Measurements from ENCODE around the gene PMCH.
A peak's percentile ranks its signal among the peaks of the same experiment; 100 is the strongest.
"Not testable (repeated sequence)": the region's sequence is repeated elsewhere in the genome, so short reads cannot be mapped to it uniquely, and the experiment has no call there.

Gene PMCH

DNA sequence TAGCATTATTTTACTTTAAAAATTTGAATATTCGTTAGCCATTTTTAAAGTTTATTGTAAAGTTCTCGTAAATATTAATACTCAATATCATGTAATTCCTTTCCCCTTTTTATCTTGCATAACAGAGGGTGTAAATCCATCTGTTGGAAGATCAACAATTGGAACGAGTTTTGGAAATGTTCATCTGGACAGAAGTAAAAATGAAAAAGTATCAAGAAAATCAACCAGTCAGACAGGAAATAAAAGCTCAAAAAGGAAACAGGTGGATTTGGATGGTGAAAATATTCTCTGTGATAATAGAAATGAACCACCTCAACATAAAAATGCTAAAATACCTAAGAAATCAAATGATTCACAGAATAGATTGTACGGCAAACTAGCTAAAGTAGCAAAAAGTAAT is 1.8 kb downstream of the PMCH start:
- Histone ChIP-seq H3K4me3 (ENCODE audit: low read depth, low read length) (no peak overlapping the region), H3K27ac (ENCODE audit: low read depth, low read length) (no peak overlapping the region), H3K27me3 (ENCODE audit: insufficient read depth, low read length) (no peaks in the 10 kb centered on the region), H3K4me1 (ENCODE audit: control insufficient read depth, insufficient read depth, low read length, unreplicated experiment) (peaks cover 9% of the 10 kb centered on the region), H3K36me3 (ENCODE audit: insufficient read depth, low read length) (no peaks in the 10 kb centered on the region), H2AFZ (ENCODE audit: low read length, unreplicated experiment) (no peak overlapping the region), H3K79me2 (ENCODE audit: control insufficient read depth, insufficient read depth, low read length, unreplicated experiment) (no peaks in the 10 kb centered on the region)

DNA sequence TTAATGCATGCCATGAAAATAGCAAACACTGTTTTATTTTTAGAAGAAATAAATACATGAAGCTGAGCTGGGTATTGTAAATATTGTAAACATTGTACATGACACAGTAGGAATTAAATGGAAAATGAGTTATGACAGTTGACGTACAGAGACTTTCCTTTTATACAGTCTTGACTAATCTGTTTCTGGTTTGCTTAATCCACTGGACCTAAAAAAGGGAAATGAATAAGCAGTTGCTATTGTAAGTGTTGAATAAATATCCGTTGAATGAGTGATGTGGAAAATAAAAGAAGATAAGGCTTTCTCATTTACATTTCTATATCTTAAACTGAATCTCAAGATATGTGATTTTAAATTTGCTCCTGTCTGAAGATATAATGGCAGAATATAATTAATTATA is 15.0 kb downstream of the PMCH start:
- Histone ChIP-seq H2AFZ (ENCODE audit: low read length, unreplicated experiment) (no peak overlapping the region), H3K27ac (ENCODE audit: low read depth, low read length) (no peak overlapping the region), H3K4me3 (ENCODE audit: low read depth, low read length) (no peak overlapping the region), H3K4me1 (ENCODE audit: control insufficient read depth, insufficient read depth, low read length, unreplicated experiment) (no peaks in the 10 kb centered on the region), H3K36me3 (ENCODE audit: insufficient read depth, low read length) (no peaks in the 10 kb centered on the region), H3K27me3 (ENCODE audit: insufficient read depth, low read length) (no peaks in the 10 kb centered on the region), H3K79me2 (ENCODE audit: control insufficient read depth, insufficient read depth, low read length, unreplicated experiment) (no peaks in the 10 kb centered on the region)

- H3K27me3 ChIP-seq (ENCODE audit: insufficient read depth, low read length): no peaks in the 10 kb centered on the region
- H3K27ac ChIP-seq (ENCODE audit: low read depth, low read length): no peak overlapping the region
- no peaks in the 10 kb centered on the region for H3K36me3 ChIP-seq (ENCODE audit: insufficient read depth, low read length)
- H3K79me2 ChIP-seq (ENCODE audit: control insufficient read depth, insufficient read depth, low read length, unreplicated experiment): no peaks in the 10 kb centered on the region
- H2AFZ ChIP-seq (ENCODE audit: low read length, unreplicated experiment): no peak overlapping the region
- H3K4me1 ChIP-seq (ENCODE audit: control insufficient read depth, insufficient read depth, low read length, unreplicated experiment): peaks cover 12% of the 10 kb centered on the region
- H3K4me3 ChIP-seq (ENCODE audit: low read depth, low read length): no peak overlapping the region
Observed at GRCh38 chr12:102174761-102175160, 22.9 kb downstream of the PMCH start.

DNA sequence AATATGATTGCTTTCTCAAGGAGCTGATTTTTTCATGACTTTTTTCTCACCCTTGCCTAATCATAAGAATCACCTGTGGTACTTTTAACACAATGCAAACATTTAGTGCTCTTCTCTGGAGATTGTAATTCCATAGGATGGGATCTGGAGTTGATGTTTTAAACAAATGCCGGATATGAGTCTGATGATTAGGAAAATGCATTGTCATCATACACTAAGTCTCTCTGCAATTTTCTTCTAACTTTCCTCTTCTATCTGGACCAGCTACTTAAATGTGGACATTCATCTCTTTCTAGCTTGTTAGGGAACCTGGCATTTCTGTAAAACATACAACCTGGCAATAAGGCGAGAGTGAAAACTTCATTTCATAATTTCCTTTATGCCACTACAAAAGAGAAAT is 23.5 kb downstream of the PMCH start:
- H2AFZ ChIP-seq (ENCODE audit: low read length, unreplicated experiment): no peak overlapping the region
- H3K4me3 ChIP-seq (ENCODE audit: low read depth, low read length): no peak overlapping the region
- H3K36me3 ChIP-seq (ENCODE audit: insufficient read depth, low read length): no peaks in the 10 kb centered on the region
- H3K27me3 ChIP-seq (ENCODE audit: insufficient read depth, low read length): no peaks in the 10 kb centered on the region
- H3K27ac ChIP-seq (ENCODE audit: low read depth, low read length): no peak overlapping the region
- H3K79me2 ChIP-seq (ENCODE audit: control insufficient read depth, insufficient read depth, low read length, unreplicated experiment): no peaks in the 10 kb centered on the region
- peaks cover 12% of the 10 kb centered on the region for H3K4me1 ChIP-seq (ENCODE audit: control insufficient read depth, insufficient read depth, low read length, unreplicated experiment)

GRCh38 chr12:102172436-102172835 is 25.2 kb downstream of the PMCH start:
- Histone ChIP-seq H3K4me1 (ENCODE audit: control insufficient read depth, insufficient read depth, low read length, unreplicated experiment) (peaks cover 20% of the 10 kb centered on the region), H3K4me3 (ENCODE audit: low read depth, low read length) (no peak overlapping the region), H2AFZ (ENCODE audit: low read length, unreplicated experiment) (peak overlapping the region; percentile 2), H3K27me3 (ENCODE audit: insufficient read depth, low read length) (no peaks in the 10 kb centered on the region), H3K79me2 (ENCODE audit: control insufficient read depth, insufficient read depth, low read length, unreplicated experiment) (no peaks in the 10 kb centered on the region), H3K36me3 (ENCODE audit: insufficient read depth, low read length) (no peaks in the 10 kb centered on the region), H3K27ac (ENCODE audit: low read depth, low read length) (peak overlapping the region; percentile 48)

DNA sequence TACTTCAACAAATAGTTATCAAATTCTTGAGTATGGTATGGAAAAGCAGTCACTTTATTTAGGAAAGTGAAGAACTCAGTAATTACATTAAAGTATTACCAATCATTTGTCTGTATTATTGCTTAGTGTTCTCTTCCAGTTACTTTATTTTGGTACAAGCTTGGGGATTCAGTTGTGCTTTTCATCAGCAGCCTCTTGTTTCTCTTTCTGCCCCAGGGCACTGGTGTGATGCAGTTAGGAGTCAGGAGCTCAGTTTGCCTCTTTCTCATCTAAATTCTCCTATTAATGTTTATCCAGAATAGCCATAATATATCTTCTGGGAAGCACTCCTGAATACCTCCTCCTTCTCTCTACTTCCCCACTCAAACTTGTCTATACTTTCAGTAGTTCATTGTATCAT is 25.7 kb downstream of the PMCH start:
- H3K27ac ChIP-seq (ENCODE audit: low read depth, low read length): peak overlapping the region; percentile 48
- no peak overlapping the region for H3K4me3 ChIP-seq (ENCODE audit: low read depth, low read length)
- peak overlapping the region; percentile 2 for H2AFZ ChIP-seq (ENCODE audit: low read length, unreplicated experiment)
- no peaks in the 10 kb centered on the region for H3K27me3 ChIP-seq (ENCODE audit: insufficient read depth, low read length)
- H3K79me2 ChIP-seq (ENCODE audit: control insufficient read depth, insufficient read depth, low read length, unreplicated experiment): no peaks in the 10 kb centered on the region
- H3K4me1 ChIP-seq (ENCODE audit: control insufficient read depth, insufficient read depth, low read length, unreplicated experiment): peaks cover 20% of the 10 kb centered on the region
- no peaks in the 10 kb centered on the region for H3K36me3 ChIP-seq (ENCODE audit: insufficient read depth, low read length)

DNA sequence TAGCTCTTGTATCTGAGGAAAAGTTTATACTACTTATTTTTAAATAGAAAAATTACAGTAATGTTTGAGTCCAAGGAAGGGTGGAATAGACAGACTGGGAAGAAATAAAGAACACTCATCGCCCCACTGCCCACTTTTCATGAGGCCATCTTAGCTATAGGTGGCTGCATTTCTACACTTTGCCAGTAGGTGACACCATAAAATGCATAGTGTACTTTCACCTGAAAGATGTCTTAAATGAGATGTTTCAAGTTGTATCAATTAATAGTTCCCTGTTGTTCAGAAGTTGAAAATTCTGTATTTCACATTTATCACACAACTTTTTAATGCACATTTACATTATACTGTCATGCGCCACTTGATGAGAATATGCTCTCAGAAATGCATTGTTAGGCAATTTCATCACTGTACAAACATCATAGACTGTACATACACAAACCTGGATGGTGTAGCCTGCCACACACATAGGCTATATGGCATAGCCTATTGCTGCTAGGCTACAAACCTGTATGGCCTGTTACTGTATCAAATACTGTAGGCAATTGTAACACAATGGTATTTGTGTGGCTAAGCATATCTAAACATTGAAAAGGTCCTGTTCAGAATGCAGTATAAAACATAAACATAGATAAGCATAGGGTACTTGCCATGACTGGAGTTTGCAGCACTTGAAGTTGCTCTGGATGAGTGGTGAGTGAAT is 27.6 kb downstream of the PMCH start:
- peaks cover 20% of the 10 kb centered on the region for H3K4me1 ChIP-seq (ENCODE audit: control insufficient read depth, insufficient read depth, low read length, unreplicated experiment)
- no peak overlapping the region for H3K4me3 ChIP-seq (ENCODE audit: low read depth, low read length)
- H3K27ac ChIP-seq (ENCODE audit: low read depth, low read length): no peak overlapping the region
- H3K36me3 ChIP-seq (ENCODE audit: insufficient read depth, low read length): no peaks in the 10 kb centered on the region
- no peaks in the 10 kb centered on the region for H3K27me3 ChIP-seq (ENCODE audit: insufficient read depth, low read length)
- no peaks in the 10 kb centered on the region for H3K79me2 ChIP-seq (ENCODE audit: control insufficient read depth, insufficient read depth, low read length, unreplicated experiment)
- no peak overlapping the region for H2AFZ ChIP-seq (ENCODE audit: low read length, unreplicated experiment)

- Histone ChIP-seq H3K36me3 (ENCODE audit: insufficient read depth, low read length) (no peaks in the 10 kb centered on the region), H3K27me3 (ENCODE audit: insufficient read depth, low read length) (no peaks in the 10 kb centered on the region), H2AFZ (ENCODE audit: low read length, unreplicated experiment) (peak overlapping the region; percentile 9), H3K79me2 (ENCODE audit: control insufficient read depth, insufficient read depth, low read length, unreplicated experiment) (no peaks in the 10 kb centered on the region), H3K4me1 (ENCODE audit: control insufficient read depth, insufficient read depth, low read length, unreplicated experiment) (peaks cover 19% of the 10 kb centered on the region), H3K4me3 (ENCODE audit: low read depth, low read length) (0 out of 2 replicates have a peak overlapping the region, but pooled peaks have one; percentile 3), H3K27ac (ENCODE audit: low read depth, low read length) (peak overlapping the region; percentile 9; the same call in 1 of the 2 replicates)
Observed at GRCh38 chr12:102167821-102168604, 29.6 kb downstream of the PMCH start.

DNA sequence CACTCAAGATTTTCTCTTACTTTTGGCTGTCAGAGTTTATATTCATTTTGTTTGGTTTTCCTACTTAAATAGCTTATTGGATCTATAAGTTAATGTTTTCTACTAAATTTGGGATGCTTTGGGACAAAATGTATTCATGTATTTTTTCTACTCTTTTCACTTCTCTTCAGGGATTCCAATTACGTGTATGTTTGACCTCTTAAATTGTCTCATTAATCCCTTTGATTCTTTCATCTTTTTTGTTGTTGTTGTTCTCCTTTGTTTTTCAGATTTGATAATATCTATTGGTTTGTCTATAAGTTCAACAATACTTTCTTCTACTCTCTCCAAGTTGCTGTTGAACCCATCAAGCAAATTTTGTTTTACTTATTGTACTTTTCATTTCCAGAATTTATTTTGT is 34.2 kb downstream of the PMCH start:
- H3K27ac ChIP-seq (ENCODE audit: low read depth, low read length): no peak overlapping the region
- H3K36me3 ChIP-seq (ENCODE audit: insufficient read depth, low read length): no peaks in the 10 kb centered on the region
- no peaks in the 10 kb centered on the region for H3K27me3 ChIP-seq (ENCODE audit: insufficient read depth, low read length)
- no peak overlapping the region for H2AFZ ChIP-seq (ENCODE audit: low read length, unreplicated experiment)
- no peaks in the 10 kb centered on the region for H3K79me2 ChIP-seq (ENCODE audit: control insufficient read depth, insufficient read depth, low read length, unreplicated experiment)
- H3K4me3 ChIP-seq (ENCODE audit: low read depth, low read length): no peak overlapping the region
- H3K4me1 ChIP-seq (ENCODE audit: control insufficient read depth, insufficient read depth, low read length, unreplicated experiment): peaks cover 8% of the 10 kb centered on the region

- not testable (repeated sequence) for H3K27ac ChIP-seq (ENCODE audit: low read depth, low read length); H3K79me2 ChIP-seq (ENCODE audit: control insufficient read depth, insufficient read depth, low read length, unreplicated experiment); H3K36me3 ChIP-seq (ENCODE audit: insufficient read depth, low read length); H2AFZ ChIP-seq (ENCODE audit: low read length, unreplicated experiment); H3K27me3 ChIP-seq (ENCODE audit: insufficient read depth, low read length); H3K4me1 ChIP-seq (ENCODE audit: control insufficient read depth, insufficient read depth, low read length, unreplicated experiment); H3K4me3 ChIP-seq (ENCODE audit: low read depth, low read length)
Observed at GRCh38 chr12:102155206-102155605, 42.4 kb downstream of the PMCH start.

DNA sequence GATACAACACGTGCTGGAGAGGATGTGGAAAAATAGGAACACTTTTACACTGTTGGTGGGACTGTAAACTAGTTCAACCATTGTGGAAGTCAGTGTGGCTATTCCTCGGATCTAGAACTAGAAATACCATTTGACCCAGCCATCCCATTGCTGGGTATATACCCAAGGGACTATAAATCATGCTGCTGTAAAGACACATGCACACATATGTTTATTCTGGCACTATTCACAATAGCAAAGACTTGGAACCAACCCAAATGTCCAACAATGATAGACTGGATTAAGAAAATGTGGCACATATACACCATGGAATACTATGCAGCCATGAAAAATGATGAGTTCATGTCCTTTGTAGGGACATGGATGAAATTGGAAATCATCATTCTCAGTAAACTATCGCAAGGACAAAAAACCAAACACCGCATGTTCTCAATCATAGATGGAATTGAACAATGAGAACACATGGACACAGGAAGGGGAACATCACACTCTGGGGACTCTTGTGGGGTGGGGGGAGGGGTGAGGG is 50.5 kb downstream of the PMCH start:
- not testable (repeated sequence) for H3K27me3 ChIP-seq (ENCODE audit: insufficient read depth, low read length); H3K36me3 ChIP-seq (ENCODE audit: insufficient read depth, low read length); H2AFZ ChIP-seq (ENCODE audit: low read length, unreplicated experiment); H3K4me3 ChIP-seq (ENCODE audit: low read depth, low read length); H3K79me2 ChIP-seq (ENCODE audit: control insufficient read depth, insufficient read depth, low read length, unreplicated experiment); H3K4me1 ChIP-seq (ENCODE audit: control insufficient read depth, insufficient read depth, low read length, unreplicated experiment); H3K27ac ChIP-seq (ENCODE audit: low read depth, low read length)

Data from ACC112 (cell line).